ENCODE data around the gene SEC61G. TPM values are rescaled to one million over a fixed set of nuclear protein-coding genes. Genes with fewer than 3 reads are reported as not detected.

Gene SEC61G
- total RNA-seq, 1 donor from 2014 or later: 129 TPM

DNA sequence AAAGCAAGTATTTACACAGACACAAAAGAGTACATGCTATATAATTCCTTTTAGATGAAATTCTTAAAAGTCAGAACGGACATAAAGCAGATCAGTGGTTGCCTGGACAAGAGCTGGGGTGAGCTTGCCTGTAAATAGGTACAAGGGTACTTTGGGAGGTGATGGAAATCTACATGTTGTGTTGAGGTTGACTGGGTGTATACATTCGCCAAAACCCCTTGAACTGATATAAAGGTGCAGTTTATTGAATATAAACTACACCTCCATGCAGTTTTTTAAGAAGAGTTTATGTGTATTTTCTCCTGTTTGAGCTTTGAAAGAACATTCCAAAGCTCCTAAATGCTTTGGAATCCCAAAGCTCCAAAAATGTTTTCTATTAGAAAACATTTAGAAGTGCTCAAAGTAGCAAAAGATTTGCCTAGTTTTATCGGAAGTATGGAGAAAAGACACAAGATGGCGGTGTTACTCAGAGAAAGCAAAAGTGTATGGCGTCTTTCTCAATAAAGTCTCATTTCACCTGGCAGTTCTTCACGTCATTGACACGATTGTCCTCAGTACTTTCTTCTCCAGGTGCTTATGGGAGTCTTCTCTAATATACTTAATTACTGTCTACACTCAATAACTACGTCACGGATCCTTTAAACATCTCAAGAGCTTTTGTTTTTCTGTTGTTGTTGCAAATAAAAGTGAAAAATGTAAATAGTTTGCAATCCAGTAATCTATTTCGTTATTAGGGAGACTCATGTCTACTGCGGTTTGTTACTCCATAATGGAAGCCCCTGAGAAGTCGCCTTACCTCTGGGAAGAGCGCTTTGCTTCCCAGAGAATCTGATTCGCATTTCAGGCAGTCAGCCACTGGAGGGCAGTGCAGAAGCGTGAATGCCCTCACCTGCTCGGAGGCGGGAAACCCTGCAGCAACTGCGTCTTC is 14.7 kb upstream of the SEC61G start:
- Mint-ChIP-seq H3K9me3 (ENCODE audit: unreplicated experiment) (no peaks in the 10 kb centered on the region), H3K36me3 (ENCODE audit: low read depth, unreplicated experiment) (no peaks in the 10 kb centered on the region), H3K27me3 (ENCODE audit: unreplicated experiment) (no peaks in the 10 kb centered on the region), H3K4me3 (ENCODE audit: unreplicated experiment) (no peak overlapping the region), H3K27ac (ENCODE audit: unreplicated experiment) (no peak overlapping the region), H3K4me1 (ENCODE audit: unreplicated experiment) (peaks cover 4% of the 10 kb centered on the region)
- TF ChIP-seq, protein P1, sequence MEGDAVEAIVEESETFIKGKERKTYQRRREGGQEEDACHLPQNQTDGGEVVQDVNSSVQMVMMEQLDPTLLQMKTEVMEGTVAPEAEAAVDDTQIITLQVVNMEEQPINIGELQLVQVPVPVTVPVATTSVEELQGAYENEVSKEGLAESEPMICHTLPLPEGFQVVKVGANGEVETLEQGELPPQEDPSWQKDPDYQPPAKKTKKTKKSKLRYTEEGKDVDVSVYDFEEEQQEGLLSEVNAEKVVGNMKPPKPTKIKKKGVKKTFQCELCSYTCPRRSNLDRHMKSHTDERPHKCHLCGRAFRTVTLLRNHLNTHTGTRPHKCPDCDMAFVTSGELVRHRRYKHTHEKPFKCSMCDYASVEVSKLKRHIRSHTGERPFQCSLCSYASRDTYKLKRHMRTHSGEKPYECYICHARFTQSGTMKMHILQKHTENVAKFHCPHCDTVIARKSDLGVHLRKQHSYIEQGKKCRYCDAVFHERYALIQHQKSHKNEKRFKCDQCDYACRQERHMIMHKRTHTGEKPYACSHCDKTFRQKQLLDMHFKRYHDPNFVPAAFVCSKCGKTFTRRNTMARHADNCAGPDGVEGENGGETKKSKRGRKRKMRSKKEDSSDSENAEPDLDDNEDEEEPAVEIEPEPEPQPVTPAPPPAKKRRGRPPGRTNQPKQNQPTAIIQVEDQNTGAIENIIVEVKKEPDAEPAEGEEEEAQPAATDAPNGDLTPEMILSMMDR (IDR thresholded peaks at IDR 0.05; ENCODE audit: unreplicated experiment): peak; percentile 72
- DNase-seq (ENCODE audit: low spot score): peak; percentile 87

- Mint-ChIP-seq H3K27me3 (ENCODE audit: unreplicated experiment) (no peaks in the 10 kb centered on the region), H3K27ac (ENCODE audit: unreplicated experiment) (no peak overlapping the region), H3K4me3 (ENCODE audit: unreplicated experiment) (no peak overlapping the region), H3K36me3 (ENCODE audit: low read depth, unreplicated experiment) (no peaks in the 10 kb centered on the region), H3K4me1 (ENCODE audit: unreplicated experiment) (peaks cover 4% of the 10 kb centered on the region), H3K9me3 (ENCODE audit: unreplicated experiment) (no peaks in the 10 kb centered on the region)
- no peak for DNase-seq (ENCODE audit: low spot score)
- TF ChIP-seq, protein P1 (IDR thresholded peaks at IDR 0.05; ENCODE audit: unreplicated experiment): no peak
Measured at GRCh38 chr7:54769203-54769602, 10.2 kb upstream of the SEC61G start.

- TF ChIP-seq, protein P1 (IDR thresholded peaks at IDR 0.05; ENCODE audit: unreplicated experiment): no peak
- H3K27me3 Mint-ChIP-seq (ENCODE audit: unreplicated experiment): peaks cover 2% of the 10 kb centered on the region
- H3K4me1 Mint-ChIP-seq (ENCODE audit: unreplicated experiment): peaks cover 13% of the 10 kb centered on the region
- no peaks in the 10 kb centered on the region for H3K9me3 Mint-ChIP-seq (ENCODE audit: unreplicated experiment)
- no peak for DNase-seq (ENCODE audit: low spot score)
- no peak overlapping the region for H3K4me3 Mint-ChIP-seq (ENCODE audit: unreplicated experiment)
- no peak overlapping the region for H3K27ac Mint-ChIP-seq (ENCODE audit: unreplicated experiment)
- H3K36me3 Mint-ChIP-seq (ENCODE audit: low read depth, unreplicated experiment): no peaks in the 10 kb centered on the region
Measured at GRCh38 chr7:54764861-54765260, 5.8 kb upstream of the SEC61G start.

DNA sequence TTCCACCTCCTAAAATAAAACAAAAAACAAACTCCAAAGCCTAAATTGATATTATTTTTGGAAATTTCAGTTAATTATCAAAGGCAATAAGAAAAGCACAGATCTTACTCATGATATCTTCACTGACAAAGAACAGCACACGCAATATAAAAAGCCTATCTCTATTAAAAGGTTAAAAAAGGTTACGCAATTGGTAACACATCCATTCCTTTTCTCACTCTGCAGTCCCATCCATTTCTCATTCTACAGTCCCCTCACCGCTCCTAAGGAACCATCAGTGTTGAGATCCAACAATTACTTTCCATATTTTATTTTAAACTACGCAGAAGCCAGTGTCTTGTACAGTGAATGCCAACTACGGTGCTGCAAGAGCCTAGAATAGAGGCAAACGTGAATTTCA is 1.3 kb downstream of the SEC61G start:
- no peak for DNase-seq (ENCODE audit: low spot score)
- peak overlapping the region; percentile 99 for H3K4me3 Mint-ChIP-seq (ENCODE audit: unreplicated experiment)
- TF ChIP-seq, protein P1 (IDR thresholded peaks at IDR 0.05; ENCODE audit: unreplicated experiment): no peak
- H3K9me3 Mint-ChIP-seq (ENCODE audit: unreplicated experiment): no peaks in the 10 kb centered on the region
- H3K27ac Mint-ChIP-seq (ENCODE audit: unreplicated experiment): peak overlapping the region; percentile 90
- peaks cover 5% of the 10 kb centered on the region for H3K36me3 Mint-ChIP-seq (ENCODE audit: low read depth, unreplicated experiment)
- H3K4me1 Mint-ChIP-seq (ENCODE audit: unreplicated experiment): peaks cover 17% of the 10 kb centered on the region
- peaks cover 6% of the 10 kb centered on the region for H3K27me3 Mint-ChIP-seq (ENCODE audit: unreplicated experiment)

DNA sequence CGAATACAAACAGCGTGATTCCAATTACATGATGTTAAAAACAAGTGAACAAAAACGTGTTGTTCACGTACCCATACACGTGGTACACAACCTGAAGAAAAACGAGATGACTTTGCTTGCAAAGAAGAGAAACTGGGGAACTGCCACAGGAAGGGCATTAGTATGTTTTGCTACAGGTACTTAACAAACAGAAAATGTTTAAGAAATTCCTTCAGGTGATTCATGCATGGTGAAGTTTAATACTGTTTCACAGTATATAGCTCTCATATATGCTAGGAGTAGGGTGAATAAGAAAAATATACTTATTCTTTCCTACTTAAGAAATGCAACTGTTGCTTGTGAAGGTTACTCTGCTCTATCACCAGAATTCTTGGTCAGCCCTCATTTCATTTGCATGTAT is 9.8 kb downstream of the SEC61G start:
- Mint-ChIP-seq H3K27ac (ENCODE audit: unreplicated experiment) (no peak overlapping the region), H3K27me3 (ENCODE audit: unreplicated experiment) (peaks cover 1% of the 10 kb centered on the region), H3K36me3 (ENCODE audit: low read depth, unreplicated experiment) (peaks cover 29% of the 10 kb centered on the region), H3K4me1 (ENCODE audit: unreplicated experiment) (no peaks in the 10 kb centered on the region), H3K9me3 (ENCODE audit: unreplicated experiment) (no peaks in the 10 kb centered on the region), H3K4me3 (ENCODE audit: unreplicated experiment) (no peak overlapping the region)
- TF ChIP-seq, protein P1 (IDR thresholded peaks at IDR 0.05; ENCODE audit: unreplicated experiment): no peak
- DNase-seq (ENCODE audit: low spot score): no peak
